Activated CD4-positive, alpha-beta T cell treated with anti-CD3 and anti-CD28 coated beads for 36 hours (primary cell): ENCODE data around the gene CAPN12. TPM values are rescaled to one million over a fixed set of nuclear protein-coding genes. Genes with fewer than 3 reads are reported as not detected.
A peak's percentile ranks its signal among the peaks of the same experiment; 100 is the strongest.
"Not testable (repeated sequence)": the region's sequence is repeated elsewhere in the genome, so short reads cannot be mapped to it uniquely, and the experiment has no call there.

Source experiments
- ATAC-seq: fragments of 200-7000 bp; cut with Tn5 transposase; one replicate; pipeline ENCODE4 v1.10.0; 2021; ENCODE audit warnings: mild to moderate bottlenecking, moderate library complexity
- CTCF ChIA-PET: fragments of 350-600 bp; sonication (Branson Sonifier 250); formaldehyde crosslinking; loops from one replicate; lab custom pipeline; 2021; ENCODE audit warnings: antibody characterized with exemption; lab: Charles Lee
- POLR2A ChIA-PET: fragments of 350-600 bp; sonication (Branson Sonifier 250); formaldehyde crosslinking; loops from one replicate; lab custom pipeline; 2021; ENCODE audit warnings: antibody characterized with exemption, inconsistent platforms; lab: Charles Lee
- DNase-seq: peaks from one replicate; pipeline ENCODE4 v3.0.0-alpha.2; 2020
- H3K27ac Mint-ChIP-seq: one replicate; pipeline ENCODE4 v1.8.0; 2021; ENCODE audit warnings: mixed read lengths
- H3K27me3 Mint-ChIP-seq: one replicate; pipeline ENCODE4 v1.8.0; 2021; ENCODE audit warnings: mixed read lengths
- H3K36me3 Mint-ChIP-seq: one replicate; pipeline ENCODE4 v1.8.0; 2021; ENCODE audit warnings: low read depth, mixed read lengths
- H3K4me1 Mint-ChIP-seq: one replicate; pipeline ENCODE4 v1.8.0; 2021; ENCODE audit warnings: mixed read lengths
- H3K4me3 Mint-ChIP-seq: one replicate; pipeline ENCODE4 v1.8.0; 2021; ENCODE audit warnings: mild to moderate bottlenecking, moderate library complexity, mixed read lengths
- H3K9me3 Mint-ChIP-seq: one replicate; pipeline ENCODE4 v1.8.0; 2021; ENCODE audit warnings: low read depth, mixed read lengths
- intact Hi-C, 2 experiments: fragments of 100-400 bp; cut with DNase I in 1 of 2; cut with micrococcal nuclease in 1 of 2; formaldehyde crosslinking; loops; one replicate each; pipeline versions ENCODE4 v1.14.2 to v1.15.1; 2022 to 2024; cut with DNase I, micrococcal nuclease
- total RNA-seq, 2 experiments: library from RNA; stranded (reverse); gene quantifications; one replicate each; pipeline ENCODE4 v1.2.3, GENCODE V29; 2021

Gene CAPN12, protein sequence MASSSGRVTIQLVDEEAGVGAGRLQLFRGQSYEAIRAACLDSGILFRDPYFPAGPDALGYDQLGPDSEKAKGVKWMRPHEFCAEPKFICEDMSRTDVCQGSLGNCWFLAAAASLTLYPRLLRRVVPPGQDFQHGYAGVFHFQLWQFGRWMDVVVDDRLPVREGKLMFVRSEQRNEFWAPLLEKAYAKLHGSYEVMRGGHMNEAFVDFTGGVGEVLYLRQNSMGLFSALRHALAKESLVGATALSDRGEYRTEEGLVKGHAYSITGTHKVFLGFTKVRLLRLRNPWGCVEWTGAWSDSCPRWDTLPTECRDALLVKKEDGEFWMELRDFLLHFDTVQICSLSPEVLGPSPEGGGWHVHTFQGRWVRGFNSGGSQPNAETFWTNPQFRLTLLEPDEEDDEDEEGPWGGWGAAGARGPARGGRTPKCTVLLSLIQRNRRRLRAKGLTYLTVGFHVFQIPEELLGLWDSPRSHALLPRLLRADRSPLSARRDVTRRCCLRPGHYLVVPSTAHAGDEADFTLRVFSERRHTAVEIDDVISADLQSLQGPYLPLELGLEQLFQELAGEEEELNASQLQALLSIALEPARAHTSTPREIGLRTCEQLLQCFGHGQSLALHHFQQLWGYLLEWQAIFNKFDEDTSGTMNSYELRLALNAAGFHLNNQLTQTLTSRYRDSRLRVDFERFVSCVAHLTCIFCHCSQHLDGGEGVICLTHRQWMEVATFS
- total RNA-seq = 1 to 10 TPM; 4.4 to 4.9 TPM

GRCh38 chr19:38744298-38744681 is at the start of gene CAPN12:
Gene CAPN12 (minus strand): TSS chr19:38744474. CDS start chr19:38744165, 309 bp downstream.
- no peak for DNase-seq
- no peaks in the 10 kb centered on the region for H3K9me3 Mint-ChIP-seq
- peaks cover 4% of the 10 kb centered on the region for H3K4me1 Mint-ChIP-seq
- no peak within 1 kb of the TSS for H3K4me3 Mint-ChIP-seq
- H3K27me3 Mint-ChIP-seq = no peaks in the 10 kb centered on the region
- intact Hi-C loops = no loop called here
- no peaks in the 10 kb centered on the region for H3K36me3 Mint-ChIP-seq
- CTCF ChIA-PET = interaction anchor here (0.6 kb wide), 2 partner anchors 157 to 420 kb away, joined by 3 read pairs; no protein-coding TSS in a partner anchor
- no peak for ATAC-seq
- POLR2A ChIA-PET = no interaction called here
- H3K27ac Mint-ChIP-seq = no peak within 1 kb of the TSS

- peaks cover 4% of the 10 kb centered on the region for H3K4me1 Mint-ChIP-seq
- no peak overlapping the region for H3K4me3 Mint-ChIP-seq
- ATAC-seq (no peak), DNase-seq (no peak)
- CTCF ChIA-PET = interaction anchor here (0.8 to 1.7 kb wide), 2 partner anchors 24 to 38 kb away, joined by 3 to 9 read pairs; no protein-coding TSS in a partner anchor
- H3K9me3 Mint-ChIP-seq = no peaks in the 10 kb centered on the region
- no peaks in the 10 kb centered on the region for H3K27me3 Mint-ChIP-seq
- H3K27ac Mint-ChIP-seq = no peak overlapping the region
- no peaks in the 10 kb centered on the region for H3K36me3 Mint-ChIP-seq
- intact Hi-C loops = loop anchor here in 1 of 2 experiments (2.0 kb wide), 1 partner anchor 19 kb away; no protein-coding TSS in a partner anchor
- POLR2A ChIA-PET = no interaction called here
Observed at GRCh38 chr19:38793671-38794070, 49.4 kb upstream of the CAPN12 start.

DNA sequence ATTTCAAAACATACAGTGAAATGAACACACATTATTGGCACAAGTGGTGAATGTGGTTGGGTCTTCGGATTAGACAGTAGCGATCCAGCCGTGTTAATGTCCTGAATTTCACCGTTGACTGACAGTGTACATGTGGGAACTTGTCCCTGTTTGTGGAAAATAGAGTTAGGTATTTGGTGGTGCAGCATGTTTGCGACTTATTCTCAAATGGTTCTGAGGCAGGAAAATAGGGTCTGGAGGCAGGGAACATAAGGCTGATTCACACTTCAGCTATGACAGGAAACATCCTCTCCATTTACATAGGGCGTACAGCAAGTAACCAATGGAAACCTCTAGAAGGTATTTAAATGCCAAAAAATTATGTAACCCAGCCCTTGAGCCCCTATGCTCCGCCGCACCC is 48.9 kb upstream of the CAPN12 start:
- ChIA-PET CTCF (interaction anchor here (0.6 to 1.7 kb wide), 4 partner anchors 14 to 140 kb away, joined by 3 to 9 read pairs (median 4); no protein-coding TSS in a partner anchor), POLR2A (interaction anchor here (0.7 kb wide), 2 partner anchors 24 to 795 kb away, joined by 3 to 4 read pairs; no protein-coding TSS in a partner anchor)
- intact Hi-C loops = loop anchor here in 1 of 2 experiments (2.0 kb wide), 1 partner anchor 18 kb away; no protein-coding TSS in a partner anchor
- H3K27me3 Mint-ChIP-seq = no peaks in the 10 kb centered on the region
- peaks cover 4% of the 10 kb centered on the region for H3K4me1 Mint-ChIP-seq
- no peak overlapping the region for H3K4me3 Mint-ChIP-seq
- no peak overlapping the region for H3K27ac Mint-ChIP-seq
- H3K36me3 Mint-ChIP-seq = no peaks in the 10 kb centered on the region
- DNase-seq = no peak
- H3K9me3 Mint-ChIP-seq = no peaks in the 10 kb centered on the region
- no peak for ATAC-seq

DNA sequence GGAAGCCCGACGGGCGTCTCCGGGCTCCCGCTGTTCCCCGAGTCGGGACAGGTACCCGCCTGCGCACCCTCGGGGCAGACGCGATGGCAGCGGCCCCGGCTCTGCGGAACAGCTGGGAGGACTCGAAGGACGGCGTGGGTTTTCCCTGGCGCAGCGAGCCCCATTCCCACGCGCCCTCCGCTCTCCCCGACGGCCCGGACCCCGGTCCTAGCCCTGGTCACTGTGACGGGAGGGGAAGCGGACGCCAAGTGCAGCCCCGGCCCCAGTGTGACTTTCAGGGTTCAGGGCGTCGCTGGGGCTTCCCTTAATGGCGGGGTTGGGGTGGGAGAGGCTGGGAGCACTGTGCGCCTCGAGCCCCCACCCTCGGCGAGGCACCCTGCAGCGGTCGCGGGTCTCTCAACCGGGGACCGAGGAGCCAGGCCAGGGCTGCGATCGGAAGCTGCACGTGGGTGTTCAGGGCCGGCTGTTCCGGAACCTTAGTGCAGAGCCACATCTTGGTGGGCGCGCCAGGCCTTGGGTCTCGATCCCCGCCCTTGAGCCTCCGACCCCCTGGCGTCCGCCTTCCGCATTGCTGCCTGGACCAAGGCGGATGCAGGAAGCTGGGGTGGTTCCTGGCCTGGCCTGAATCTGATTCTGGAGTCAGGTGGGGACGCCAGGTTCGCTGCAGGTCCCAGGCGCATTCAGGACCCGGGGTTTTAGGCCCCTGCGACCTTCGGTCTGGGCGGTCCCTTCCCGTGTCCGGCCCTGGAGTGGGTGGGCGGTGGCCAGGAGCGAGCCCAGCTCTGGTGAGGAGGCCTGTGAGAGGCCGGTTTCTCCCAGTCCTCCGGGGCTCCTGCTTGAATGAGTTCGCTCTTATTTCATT is 48.2 kb upstream of the CAPN12 start:
- ChIA-PET CTCF (interaction anchor here (0.6 to 0.7 kb wide), 3 partner anchors 14 to 141 kb away, joined by 3 to 4 read pairs (median 4); no protein-coding TSS in a partner anchor), POLR2A (interaction anchor here (0.7 kb wide), 2 partner anchors 23 to 796 kb away, joined by 3 to 4 read pairs; no protein-coding TSS in a partner anchor)
- H3K4me1 Mint-ChIP-seq = peaks cover 4% of the 10 kb centered on the region
- no peaks in the 10 kb centered on the region for H3K36me3 Mint-ChIP-seq
- no peak overlapping the region for H3K27ac Mint-ChIP-seq
- peak; percentile 17 for ATAC-seq
- no peaks in the 10 kb centered on the region for H3K27me3 Mint-ChIP-seq
- intact Hi-C loops = loop anchor here in 1 of 2 experiments (2.0 kb wide), 1 partner anchor 18 kb away; no protein-coding TSS in a partner anchor
- peak overlapping the region; percentile 10 for H3K4me3 Mint-ChIP-seq
- H3K9me3 Mint-ChIP-seq = no peaks in the 10 kb centered on the region
- peak; percentile 64 for DNase-seq

GRCh38 chr19:38791451-38792064 is 47.3 kb upstream of the CAPN12 start:
- H3K4me1 Mint-ChIP-seq, H3K27ac Mint-ChIP-seq, H3K9me3 Mint-ChIP-seq, CTCF ChIA-PET, DNase-seq, POLR2A ChIA-PET, H3K4me3 Mint-ChIP-seq, H3K36me3 Mint-ChIP-seq, H3K27me3 Mint-ChIP-seq: not testable (repeated sequence)
- ATAC-seq = peak; percentile 94
- intact Hi-C loops = loop anchor here in 1 of 2 experiments (2.0 kb wide), 1 partner anchor 17 kb away; no protein-coding TSS in a partner anchor

DNA sequence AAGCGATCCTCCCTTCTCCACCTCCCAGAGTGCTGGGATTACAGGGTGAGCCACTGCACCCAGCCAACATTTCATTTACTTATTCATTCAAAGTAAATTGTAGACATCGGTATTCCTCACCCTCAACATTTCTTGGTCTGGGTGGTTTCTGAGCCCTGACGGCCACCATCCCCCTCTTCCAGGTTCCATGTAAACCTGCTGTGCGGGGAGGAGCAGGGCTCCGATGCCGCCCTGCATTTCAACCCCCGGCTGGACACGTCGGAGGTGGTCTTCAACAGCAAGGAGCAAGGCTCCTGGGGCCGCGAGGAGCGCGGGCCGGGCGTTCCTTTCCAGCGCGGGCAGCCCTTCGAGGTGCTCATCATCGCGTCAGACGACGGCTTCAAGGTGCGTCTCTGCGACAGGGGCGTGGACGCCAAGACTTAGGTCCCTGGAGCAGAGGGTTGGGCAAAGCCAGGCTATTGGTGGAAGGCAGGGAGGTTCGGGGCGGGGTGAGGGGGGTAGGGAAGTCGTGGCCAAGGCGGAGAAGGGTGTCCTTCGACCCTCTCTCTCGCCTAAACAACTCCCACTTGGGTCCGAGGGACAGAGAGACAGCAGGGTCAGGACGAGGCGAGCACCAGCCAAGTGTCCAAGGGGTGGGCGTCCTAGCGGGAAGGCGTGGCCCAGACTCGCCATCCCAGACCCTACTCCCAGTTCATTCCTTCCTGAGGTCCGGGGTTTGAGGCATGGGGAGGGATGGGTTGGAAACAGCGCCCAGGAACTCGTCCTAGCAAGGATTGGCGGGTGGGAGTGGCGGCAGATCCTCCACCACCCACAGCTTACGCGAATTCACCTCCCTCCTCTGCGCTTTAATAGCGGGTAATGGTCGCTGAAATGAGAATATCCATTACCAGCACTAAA is 46.5 kb upstream of the CAPN12 start:
- DNase-seq, H3K27me3 Mint-ChIP-seq, H3K4me1 Mint-ChIP-seq, intact Hi-C loops, H3K9me3 Mint-ChIP-seq, CTCF ChIA-PET, H3K27ac Mint-ChIP-seq, H3K4me3 Mint-ChIP-seq, POLR2A ChIA-PET, ATAC-seq, H3K36me3 Mint-ChIP-seq: not testable (repeated sequence)

GRCh38 chr19:38788478-38789243 is 44.4 kb upstream of the CAPN12 start, which contains the start of gene LGALS7B:
Gene LGALS7B (plus strand): TSS chr19:38789200. CDS start chr19:38789227, 27 bp downstream.
- POLR2A ChIA-PET = no interaction called here
- Mint-ChIP-seq H3K27ac (no peak within 1 kb of the TSS), H3K4me1 (peaks cover 4% of the 10 kb centered on the region), H3K36me3 (no peaks in the 10 kb centered on the region), H3K9me3 (no peaks in the 10 kb centered on the region), H3K27me3 (no peaks in the 10 kb centered on the region), H3K4me3 (no peak within 1 kb of the TSS)
- DNase-seq (no peak), ATAC-seq (no peak)
- intact Hi-C loops = no loop called here
- CTCF ChIA-PET = interaction anchor here (1.5 kb wide), 1 partner anchor 19 kb away, joined by 5 read pairs; no protein-coding TSS in a partner anchor

GRCh38 chr19:38786572-38787265 is 42.4 kb upstream of the CAPN12 start:
- intact Hi-C loops = no loop called here
- Mint-ChIP-seq H3K9me3 (no peaks in the 10 kb centered on the region), H3K27ac (no peak overlapping the region), H3K4me3 (no peak overlapping the region), H3K4me1 (no peaks in the 10 kb centered on the region), H3K36me3 (no peaks in the 10 kb centered on the region), H3K27me3 (no peaks in the 10 kb centered on the region)
- CTCF ChIA-PET = interaction anchor here (1.5 kb wide), 1 partner anchor 17 kb away, joined by 5 read pairs; no protein-coding TSS in a partner anchor
- DNase-seq (no peak), ATAC-seq (no peak)
- POLR2A ChIA-PET = no interaction called here

DNA sequence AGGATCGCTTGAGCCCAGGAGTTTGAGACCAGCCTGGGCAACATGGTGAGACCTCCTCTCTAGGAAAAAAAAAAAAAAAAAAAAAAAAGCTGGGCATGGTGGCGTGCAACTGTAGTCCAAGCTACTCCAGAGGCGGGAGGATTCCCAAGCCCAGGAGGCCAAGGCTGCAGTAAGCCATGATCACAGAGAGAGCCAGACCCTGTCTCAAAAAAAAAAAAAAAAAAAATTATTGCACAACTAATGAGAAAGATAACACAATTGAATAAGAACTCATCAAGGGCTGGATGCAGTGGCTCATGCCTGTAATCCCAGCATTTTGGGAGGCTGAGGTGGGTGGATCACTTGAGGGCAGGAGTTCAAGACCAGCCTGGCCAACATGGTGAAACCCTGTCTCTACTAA is 41.8 kb upstream of the CAPN12 start:
- H3K27me3 Mint-ChIP-seq, POLR2A ChIA-PET, ATAC-seq, H3K9me3 Mint-ChIP-seq, H3K27ac Mint-ChIP-seq, DNase-seq, CTCF ChIA-PET, H3K36me3 Mint-ChIP-seq, intact Hi-C loops, H3K4me1 Mint-ChIP-seq, H3K4me3 Mint-ChIP-seq: not testable (repeated sequence)
